Middle frontal gyrus (tissue), 1 donor: Measurements from ENCODE around the gene PPFIBP1.
"Not testable (repeated sequence)": the region's sequence is repeated elsewhere in the genome, so short reads cannot be mapped to it uniquely, and the experiment has no call there.

Experiments
- DNase-seq: peaks from one replicate; pipeline ENCODE4 v3.0.0-alpha.2; 2015; ENCODE audit warnings: low spot score; ENCODE audit errors: extremely low spot score

PPFIBP1 gene

GRCh38 chr12:27564612-27565213 is 40.7 kb downstream of the PPFIBP1 start:
- no peak for DNase-seq

GRCh38 chr12:27566159-27566558 is 42.2 kb downstream of the PPFIBP1 start:
- no peak for DNase-seq

GRCh38 chr12:27566626-27567025 is 42.6 kb downstream of the PPFIBP1 start:
- no peak for DNase-seq

- DNase-seq, result no peak
These were observed 47.5 kb downstream of the PPFIBP1 start for GRCh38 chr12:27571463-27571862.

- no peak for DNase-seq
These were observed 48.7 kb downstream of the PPFIBP1 start for GRCh38 chr12:27572486-27573255.

- DNase-seq, result no peak
These were observed 50.0 kb downstream of the PPFIBP1 start for GRCh38 chr12:27573972-27574371.

GRCh38 chr12:27575090-27575761 is 51.2 kb downstream of the PPFIBP1 start:
- no peak for DNase-seq

- no peak for DNase-seq
These were observed 51.7 kb downstream of the PPFIBP1 start for GRCh38 chr12:27575762-27576118.

- DNase-seq, result no peak
These were observed 52.8 kb downstream of the PPFIBP1 start for GRCh38 chr12:27576667-27577347.

GRCh38 chr12:27577688-27578087 is 53.7 kb downstream of the PPFIBP1 start:
- DNase-seq, result no peak

- no peak for DNase-seq
These were observed 54.8 kb downstream of the PPFIBP1 start for GRCh38 chr12:27578689-27579372.

- DNase-seq, result no peak
These were observed 56.7 kb downstream of the PPFIBP1 start for GRCh38 chr12:27580561-27581330.

- DNase-seq, result not testable (repeated sequence)
These were observed 57.3 kb downstream of the PPFIBP1 start for GRCh38 chr12:27581331-27581671.

- not testable (repeated sequence) for DNase-seq
These were observed 57.8 kb downstream of the PPFIBP1 start for GRCh38 chr12:27581833-27582232.

GRCh38 chr12:27582445-27582844 is 58.4 kb downstream of the PPFIBP1 start:
- DNase-seq, result not testable (repeated sequence)

- DNase-seq, result no peak
These were observed 59.2 kb downstream of the PPFIBP1 start for GRCh38 chr12:27583057-27583797.

GRCh38 chr12:27583981-27584380 is 60.0 kb downstream of the PPFIBP1 start:
- DNase-seq, result no peak

GRCh38 chr12:27585739-27586265 is 61.8 kb downstream of the PPFIBP1 start:
- no peak for DNase-seq

- DNase-seq, result not testable (repeated sequence)
These were observed 64.2 kb downstream of the PPFIBP1 start for GRCh38 chr12:27588075-27588730.
